SIG-M5 (cell line): Measurements from ENCODE around the gene PAX5.

Source experiments
- DNase-seq: peaks from one replicate; lab custom pipeline; 2025; lab: John Stamatoyannopoulos, UW

PAX5 gene

GRCh38 chr9:36861528-36862205, 172.4 kb downstream of the PAX5 start:
- DNase-seq = no peak

GRCh38 chr9:36858805-36859375, 175.2 kb downstream of the PAX5 start:
- DNase-seq = no peak

- no peak for DNase-seq
Measured at GRCh38 chr9:36855448-36856315, 178.4 kb downstream of the PAX5 start.

GRCh38 chr9:36854751-36855150, 179.3 kb downstream of the PAX5 start:
- no peak for DNase-seq

DNA sequence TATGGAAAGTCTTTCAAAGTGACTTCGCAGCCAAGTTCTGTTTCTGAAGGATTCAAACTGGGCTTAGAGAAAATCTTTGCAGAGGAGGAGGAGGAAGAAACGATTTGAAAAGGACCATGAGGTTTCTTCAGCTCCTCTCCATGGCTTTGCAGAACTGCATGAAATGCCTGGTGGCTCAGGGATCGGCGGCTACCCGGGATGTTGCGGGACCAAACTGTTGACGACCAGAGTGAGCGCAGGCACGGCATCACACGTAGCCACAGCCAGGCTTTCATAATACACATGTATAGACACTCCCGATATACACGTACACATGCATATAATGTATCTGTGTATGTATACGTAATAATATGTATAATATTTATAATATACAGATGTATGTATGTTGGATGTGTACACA, 180.0 kb downstream of the PAX5 start:
- DNase-seq = no peak

DNA sequence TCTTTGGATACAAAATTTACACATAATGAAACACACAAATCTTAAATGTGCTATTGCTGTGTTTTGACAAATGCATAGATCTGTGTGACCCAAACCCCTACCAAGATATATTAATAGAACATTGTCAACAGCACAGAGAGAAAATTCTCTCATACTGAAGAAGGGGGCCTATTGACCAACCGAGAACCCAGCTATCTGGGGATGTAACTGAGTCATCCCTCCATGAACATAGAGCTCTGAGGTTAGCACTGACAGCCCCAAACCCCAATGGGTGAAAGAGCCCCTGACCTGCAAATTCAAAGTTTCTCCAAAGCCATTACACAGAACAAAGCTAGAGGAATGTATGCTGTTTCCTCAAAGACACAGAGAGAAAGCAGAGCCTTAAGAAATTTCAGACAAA, 180.8 kb downstream of the PAX5 start:
- DNase-seq = no peak

DNA sequence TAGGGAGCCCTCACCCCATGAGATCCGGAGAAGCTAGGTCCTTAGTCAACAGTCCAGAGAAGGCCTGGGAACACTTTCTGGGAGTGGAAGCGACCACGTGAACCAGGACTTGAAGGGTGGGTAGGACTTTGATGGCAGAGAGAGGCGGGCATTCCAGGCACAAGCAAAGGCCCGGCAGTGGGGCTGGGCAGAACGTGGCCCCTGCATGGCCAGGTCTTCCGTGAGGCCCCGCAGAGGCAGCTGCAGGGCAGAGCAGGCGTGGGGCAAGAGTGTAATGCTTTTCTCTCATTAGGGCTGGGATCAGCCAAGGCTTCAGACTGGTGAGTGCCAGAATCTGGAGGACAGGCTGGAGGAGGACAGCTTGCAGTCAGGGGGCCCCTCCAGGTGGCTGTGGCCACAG, 184.1 kb downstream of the PAX5 start:
- no peak for DNase-seq

DNA sequence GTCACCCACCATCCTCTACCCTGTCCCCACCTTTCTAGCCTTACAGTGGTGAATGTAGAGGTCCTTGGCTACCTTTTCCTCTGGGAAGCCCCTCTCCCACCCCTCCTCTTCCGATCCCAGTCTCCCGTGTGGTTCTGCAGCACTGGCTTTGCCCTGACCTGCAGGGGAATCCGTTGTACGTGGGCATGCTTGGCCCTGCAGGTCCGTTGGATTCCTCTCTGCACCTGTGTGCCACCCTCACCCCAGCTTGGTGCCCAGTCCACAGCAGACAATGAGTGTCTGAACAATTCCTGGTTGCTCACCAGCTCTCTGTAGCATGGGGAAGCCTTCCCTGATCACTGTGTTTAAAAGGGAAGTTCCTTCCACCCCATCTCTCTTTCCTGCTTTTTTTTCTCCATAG, 185.1 kb downstream of the PAX5 start:
- no peak for DNase-seq

DNA sequence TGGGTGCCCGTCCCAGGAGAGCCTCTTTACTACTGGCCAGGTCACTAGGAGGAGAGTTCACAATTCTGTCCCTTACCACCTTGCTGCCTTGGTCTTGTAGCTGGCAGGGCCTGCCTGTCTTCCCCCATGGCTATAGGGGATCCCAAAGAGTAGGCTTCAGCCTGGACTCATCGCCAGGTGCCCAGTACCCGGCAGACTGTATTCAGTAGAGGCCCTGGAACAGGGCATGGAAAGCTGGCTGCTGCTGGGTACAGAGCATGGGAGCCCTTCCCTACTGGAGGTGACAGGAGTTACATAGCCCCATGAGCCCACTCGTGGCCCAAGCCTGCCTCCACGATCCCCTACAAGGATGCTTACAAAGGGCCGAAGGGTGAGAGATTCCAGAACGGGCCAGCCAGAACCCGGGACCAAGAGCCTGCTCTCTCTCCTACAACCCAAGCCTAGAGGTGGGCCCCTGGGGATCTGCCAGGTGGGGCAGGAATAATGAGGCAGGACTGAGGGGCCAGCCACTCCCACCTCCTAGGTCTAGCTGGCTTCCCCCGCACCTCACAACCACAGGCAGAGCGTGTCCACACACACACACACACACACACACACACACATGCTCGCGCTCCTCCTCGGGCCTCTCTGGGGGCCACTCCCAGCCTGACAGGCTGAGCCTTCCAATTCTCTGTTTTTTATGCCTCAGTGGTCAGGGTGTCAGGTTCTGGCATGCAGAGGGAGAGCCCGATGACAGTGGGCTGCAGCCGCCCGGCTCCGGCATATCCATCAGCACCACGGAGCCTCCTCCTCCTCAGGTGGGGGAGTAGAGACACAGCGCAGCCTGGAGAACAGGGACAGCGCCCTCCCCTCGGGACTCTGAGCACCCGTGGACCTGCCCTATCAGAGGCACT, 186.0 kb downstream of the PAX5 start:
- no peak for DNase-seq

DNA sequence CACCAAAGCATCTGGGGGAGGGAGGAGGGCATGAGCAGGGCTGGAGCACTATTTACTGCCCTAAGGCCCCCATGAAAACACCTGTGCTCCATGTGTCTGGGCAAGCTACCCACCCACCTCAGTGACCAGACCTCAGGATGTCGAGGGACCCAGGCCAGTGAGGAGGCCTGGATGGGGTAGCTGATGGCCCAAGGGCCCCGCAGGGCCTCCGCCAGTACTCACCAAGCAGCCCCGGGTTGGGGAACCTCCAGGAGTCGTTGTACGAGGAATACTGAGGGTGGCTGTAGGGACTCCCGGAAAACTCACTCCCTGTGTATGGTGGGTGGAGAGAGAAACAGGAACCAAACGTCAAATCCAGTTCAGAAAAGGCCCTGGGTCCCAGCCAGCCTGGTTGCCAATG, 187.4 kb downstream of the PAX5 start:
- no peak for DNase-seq

DNA sequence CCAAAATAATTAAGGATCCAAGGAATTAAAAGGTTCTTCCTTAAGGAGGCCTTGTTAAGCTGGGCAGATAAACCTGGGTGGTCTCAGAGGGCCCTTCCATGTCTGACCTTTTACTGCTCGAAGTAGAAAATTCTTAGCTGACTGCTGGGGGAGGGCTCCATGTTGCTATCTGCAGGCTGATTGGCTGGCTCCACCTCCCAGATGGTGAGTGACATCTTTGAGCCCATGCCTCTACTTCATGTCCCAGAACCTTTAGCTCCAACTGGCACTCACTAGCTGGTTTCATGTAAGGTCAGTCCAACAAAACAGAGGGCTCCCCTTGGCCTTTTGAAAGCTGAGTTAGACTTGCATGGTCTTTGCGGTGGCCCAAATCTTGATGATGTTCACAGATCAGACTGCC, 188.2 kb downstream of the PAX5 start:
- no peak for DNase-seq

DNA sequence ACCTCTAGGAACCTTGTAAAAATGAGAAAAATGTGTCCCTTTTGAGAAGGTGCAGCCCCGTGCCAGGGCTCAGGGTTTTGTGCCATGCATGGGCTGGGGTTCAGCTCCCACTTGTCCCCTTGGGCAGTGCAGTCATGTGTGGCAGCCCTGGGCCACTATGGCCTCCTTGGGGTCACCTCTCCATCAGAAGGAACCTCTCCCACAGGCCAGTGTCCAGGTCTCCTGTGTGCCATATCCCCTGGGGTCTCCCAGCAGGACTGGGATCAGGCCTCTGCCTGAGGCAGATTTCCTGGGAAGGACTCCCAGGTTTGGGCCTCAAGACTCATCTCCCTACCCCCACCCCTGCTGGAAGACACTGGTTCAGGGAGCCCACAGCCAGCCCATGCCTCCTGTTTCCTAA, 189.1 kb downstream of the PAX5 start:
- no peak for DNase-seq

- DNase-seq = no peak
Measured at GRCh38 chr9:36843964-36844363, 190.1 kb downstream of the PAX5 start.

DNA sequence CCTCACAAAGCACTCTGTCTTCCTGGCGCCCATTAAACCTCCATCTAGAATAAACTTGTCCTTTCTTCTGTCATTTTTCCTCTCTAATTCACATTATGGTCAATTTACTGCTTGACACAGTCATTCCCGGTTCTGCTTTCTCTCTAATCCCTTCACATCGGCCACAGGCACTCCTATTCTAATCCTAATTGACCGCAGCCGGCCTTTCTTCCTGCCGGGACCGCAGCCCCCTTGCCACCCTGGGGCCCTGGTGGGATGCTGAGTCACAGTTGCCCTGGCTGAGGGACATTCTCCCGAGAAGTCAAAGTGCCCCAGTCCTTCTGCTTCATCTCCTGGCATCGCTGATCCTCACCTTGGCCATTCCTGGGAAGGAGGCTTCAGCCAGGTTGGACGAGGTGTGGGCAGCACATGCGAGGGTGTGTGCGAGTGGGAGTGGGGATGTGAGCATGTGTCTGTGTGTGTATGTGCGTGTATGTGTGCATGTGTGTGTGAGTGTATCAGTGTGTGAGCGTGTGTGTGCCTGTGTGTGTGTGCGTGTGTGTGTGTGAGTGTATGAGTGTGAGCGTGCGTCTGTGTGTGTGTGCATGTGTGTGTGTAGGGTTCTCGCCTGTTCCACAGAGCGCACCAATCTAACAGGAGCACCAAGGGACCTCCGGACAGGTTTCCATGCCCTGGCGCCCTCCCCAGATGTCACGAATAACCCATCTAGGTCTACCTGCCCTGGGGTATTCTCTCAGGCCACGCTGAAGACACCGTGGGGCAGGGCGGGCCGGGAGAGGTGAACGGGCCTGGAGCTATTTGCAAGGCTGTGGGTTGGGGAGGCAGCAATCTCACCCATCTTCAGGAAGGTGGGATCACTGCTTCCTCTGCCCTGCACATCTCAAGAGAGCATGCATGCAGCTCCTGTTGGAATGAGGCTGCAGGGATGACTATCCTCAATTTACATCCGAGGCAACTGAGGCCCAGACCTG, 191.2 kb downstream of the PAX5 start:
- DNase-seq = no peak

- no peak for DNase-seq
Measured at GRCh38 chr9:36840898-36841536, 193.1 kb downstream of the PAX5 start.

DNA sequence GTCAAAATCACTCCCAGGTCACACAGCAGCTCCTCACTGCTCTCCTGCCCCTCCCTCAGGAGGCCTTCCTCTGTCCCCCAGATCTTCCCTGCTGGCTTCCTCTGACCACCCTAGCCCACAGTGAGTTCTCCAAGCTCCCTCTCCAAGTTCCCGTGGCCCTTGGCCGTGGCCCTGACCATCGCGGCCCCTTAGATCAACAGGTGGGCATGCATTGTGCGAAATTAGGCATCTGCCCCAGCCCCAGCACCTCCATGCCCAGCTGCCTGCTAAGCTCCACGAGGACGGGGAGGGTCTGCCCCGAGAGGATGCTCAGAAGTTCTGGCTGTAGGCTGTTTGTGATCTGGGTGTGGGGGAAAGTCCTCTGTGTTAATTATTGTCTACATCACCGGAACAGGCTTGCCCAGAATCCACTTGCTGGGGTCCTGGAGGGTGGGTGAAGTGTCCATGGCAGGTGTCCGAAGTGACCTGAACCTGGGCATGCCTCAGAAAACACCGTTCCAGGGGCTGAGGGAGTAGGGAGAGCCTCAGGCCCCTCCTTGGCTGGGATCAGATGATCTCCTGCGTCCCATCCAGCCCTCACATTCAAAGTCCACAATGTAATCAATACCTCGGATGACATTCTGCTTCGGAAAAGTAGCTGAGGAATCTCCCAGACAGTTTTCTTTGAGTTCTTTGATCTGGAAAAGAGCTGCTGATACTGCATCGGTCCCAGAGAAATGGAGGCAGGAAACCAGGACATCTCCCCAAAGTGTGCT, 194.8 kb downstream of the PAX5 start:
- no peak for DNase-seq

DNA sequence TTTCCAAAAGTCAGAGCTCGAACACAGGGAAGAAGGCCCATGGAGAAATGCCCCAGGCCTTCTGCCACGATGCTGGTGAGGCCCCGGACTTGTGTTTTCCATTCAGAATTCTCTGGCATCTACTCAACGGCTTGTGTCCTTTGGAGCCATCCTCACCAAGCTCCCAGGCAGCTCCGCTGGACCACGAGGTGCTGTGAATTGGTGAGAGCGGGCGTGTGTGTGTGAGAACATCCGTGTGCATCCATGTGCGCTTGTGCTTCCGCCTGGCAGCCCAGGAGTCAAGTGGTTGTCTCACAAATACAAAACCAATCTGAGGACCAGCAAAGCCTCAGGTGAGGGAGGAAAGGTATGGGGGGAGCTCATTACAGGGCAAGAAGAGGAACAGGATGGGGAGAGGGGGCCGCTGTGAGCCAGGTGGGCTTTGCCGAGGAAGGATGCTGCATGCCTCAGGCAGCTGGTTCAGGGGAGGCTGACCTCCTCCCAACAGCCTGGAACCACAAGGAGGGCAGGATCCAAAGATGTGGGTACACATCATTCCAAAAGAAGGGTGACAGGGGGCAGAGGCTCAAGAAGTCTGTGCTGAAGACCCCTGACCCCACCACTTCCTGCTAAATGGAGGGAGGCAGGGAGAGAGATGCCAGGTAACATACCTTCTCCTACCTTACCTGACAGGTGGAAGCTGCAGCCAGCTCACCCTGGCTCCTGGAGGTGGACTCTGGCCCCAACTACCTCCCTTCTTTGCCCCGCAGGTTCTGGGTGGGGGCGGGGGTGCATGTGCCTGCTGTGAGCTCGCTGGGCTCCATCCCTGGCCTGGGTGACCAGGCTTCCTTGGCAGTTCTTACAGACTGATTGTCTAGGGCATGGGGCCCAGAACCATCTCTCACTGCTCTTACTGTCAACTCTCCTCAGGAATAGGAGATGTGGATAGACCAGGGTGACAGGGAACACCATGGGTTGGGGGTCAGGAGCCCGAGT, 196.3 kb downstream of the PAX5 start:
- DNase-seq = no peak

- no peak for DNase-seq
Measured at GRCh38 chr9:36836486-36836885, 197.6 kb downstream of the PAX5 start.
